Measurements from ENCODE around the gene S100A12. TPM values are rescaled to one million over a fixed set of nuclear protein-coding genes. Genes with fewer than 3 reads are reported as not detected.

S100A12 gene
- total and polyA plus RNA-seq, 9 of the 15 experiments (the other 6 are each of a cell fraction or from before 2014, with no cell fraction given) = not detected

DNA sequence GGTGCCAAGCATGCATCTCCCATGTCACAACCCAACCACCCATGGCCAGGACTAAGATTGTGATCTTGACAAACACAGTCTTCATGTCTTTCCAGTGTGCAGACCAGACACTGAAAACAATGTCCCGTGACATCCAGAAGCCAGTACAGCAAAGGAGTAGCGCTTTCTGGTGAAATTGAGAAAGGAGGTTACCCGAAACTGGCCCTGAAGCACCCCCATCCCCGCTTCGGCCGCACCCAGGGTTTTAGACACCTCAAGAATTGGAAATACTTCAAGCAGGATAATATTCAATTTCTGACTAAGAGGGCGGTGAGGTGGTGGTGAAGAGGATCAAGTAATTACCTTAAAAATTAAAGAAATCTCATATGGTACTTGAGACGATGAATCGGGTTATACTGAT lies 26.0 kb upstream of the S100A12 start (continued):
- TF ChIP-seq ZNF561 (CRISPR knock-in tag; conservative IDR thresholded peaks at IDR 0.05) = no peak
- TF ChIP-seq, protein P1, sequence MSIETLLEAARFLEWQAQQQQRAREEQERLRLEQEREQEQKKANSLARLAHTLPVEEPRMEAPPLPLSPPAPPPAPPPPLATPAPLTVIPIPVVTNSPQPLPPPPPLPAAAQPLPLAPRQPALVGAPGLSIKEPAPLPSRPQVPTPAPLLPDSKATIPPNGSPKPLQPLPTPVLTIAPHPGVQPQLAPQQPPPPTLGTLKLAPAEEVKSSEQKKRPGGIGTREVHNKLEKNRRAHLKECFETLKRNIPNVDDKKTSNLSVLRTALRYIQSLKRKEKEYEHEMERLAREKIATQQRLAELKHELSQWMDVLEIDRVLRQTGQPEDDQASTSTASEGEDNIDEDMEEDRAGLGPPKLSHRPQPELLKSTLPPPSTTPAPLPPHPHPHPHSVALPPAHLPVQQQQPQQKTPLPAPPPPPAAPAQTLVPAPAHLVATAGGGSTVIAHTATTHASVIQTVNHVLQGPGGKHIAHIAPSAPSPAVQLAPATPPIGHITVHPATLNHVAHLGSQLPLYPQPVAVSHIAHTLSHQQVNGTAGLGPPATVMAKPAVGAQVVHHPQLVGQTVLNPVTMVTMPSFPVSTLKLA (conservative IDR thresholded peaks at IDR 0.05) = no peak

DNA sequence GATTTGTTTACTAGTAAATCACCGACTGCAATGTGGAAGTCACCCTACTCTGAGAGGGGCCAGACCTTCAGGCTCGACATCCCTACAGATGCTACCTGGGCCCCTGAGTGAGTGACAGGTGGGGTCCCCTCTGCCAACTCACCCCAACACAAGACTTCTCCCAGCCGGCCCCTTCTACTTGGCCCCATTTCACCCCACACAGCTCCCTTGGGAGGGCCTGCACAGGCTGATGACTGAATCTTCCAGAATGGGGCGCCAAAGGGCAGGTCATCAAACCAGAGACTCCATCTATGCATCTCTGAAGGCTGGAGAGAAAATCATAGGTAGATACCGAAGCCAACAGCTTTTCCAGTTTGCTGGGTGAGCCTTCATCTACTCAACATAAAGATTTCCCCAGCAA lies 24.8 kb upstream of the S100A12 start:
- in situ Hi-C loops (cut with MboI) (no loop called here), intact Hi-C loops (cut with micrococcal nuclease) (loop anchor here (1.0 to 2.0 kb wide), 2 partner anchors 45 to 95 kb away; no protein-coding TSS in a partner anchor)
- DNase-seq (ENCODE audit: extremely low read depth in 1 of 4, low spot score in 3 of 4) (peak in 3 of 4 experiments; percentile 30 to 44 (median 37)), FAIRE-seq (peak; percentile 6), ATAC-seq (peak; percentile 90)
- WGBS (ENCODE audit: insufficient coverage, low coverage, missing lambda C conversion rate) = 2% methylated on average over 5 of the region's 5 CpGs
- no peaks in the 10 kb centered on the region for H3K4me1 ChIP-seq (replicated peaks in 1 of 2; ENCODE audit: control insufficient read depth in 2 of 2, insufficient read depth in 2 of 2, low read length in 2 of 2)
- peaks cover 4% of the 10 kb centered on the region; the same call in 1 of the 2 replicates for H4K20me1 ChIP-seq (replicated peaks; ENCODE audit: control insufficient read depth, insufficient read depth, low read length)
- ChIA-PET CTCF (ENCODE audit: low intra/inter-chr PET ratio) (interaction anchor here (1.1 to 3.3 kb wide), 3 partner anchors 45 to 872 kb away, joined by 3 to 28 read pairs (median 3); partner anchors contain the start of gene HAX1), POLR2A (interaction anchor here (0.6 to 1.0 kb wide), 2 partner anchors 37 to 109 kb away, joined by 3 to 4 read pairs; no protein-coding TSS in a partner anchor)
- BruUV-seq (replicated peaks) = no TSS peak
- H3K9ac ChIP-seq (ENCODE audit: insufficient read depth in 1 of 2, low read depth in 2 of 2, low read length in 2 of 2) = no peak overlapping the region
- no peak overlapping the region for H3K27ac ChIP-seq (ENCODE audit: extremely low read depth, low read depth, low read length)
- H3K4me3 ChIP-seq = no peak overlapping the region
- no peaks in the 10 kb centered on the region for H3K9me1 ChIP-seq (ENCODE audit: control insufficient read depth, insufficient read depth, low read length)
- H3K4me2 ChIP-seq (ENCODE audit: insufficient read depth, low read length) = no peak overlapping the region
- peaks cover 31 to 64% of the 10 kb centered on the region in 2 experiments; a peak in 4 of 5 replicates for H3K27me3 ChIP-seq (ENCODE audit: control insufficient read depth in 2 of 2, insufficient read depth in 2 of 2, low read length in 2 of 2)
- no peaks in the 10 kb centered on the region for H3K36me3 ChIP-seq (ENCODE audit: control insufficient read depth, insufficient read depth, low read length)
- H3K79me2 ChIP-seq (ENCODE audit: control insufficient read depth, insufficient read depth, low read length) = no peaks in the 10 kb centered on the region
- no peak overlapping the region for H2AFZ ChIP-seq (ENCODE audit: low read depth, low read length)
- no peaks in the 10 kb centered on the region for H3K9me3 ChIP-seq (replicated peaks; ENCODE audit: control insufficient read depth, insufficient read depth, low read depth, low read length)
- TF ChIP-seq, protein P2, sequence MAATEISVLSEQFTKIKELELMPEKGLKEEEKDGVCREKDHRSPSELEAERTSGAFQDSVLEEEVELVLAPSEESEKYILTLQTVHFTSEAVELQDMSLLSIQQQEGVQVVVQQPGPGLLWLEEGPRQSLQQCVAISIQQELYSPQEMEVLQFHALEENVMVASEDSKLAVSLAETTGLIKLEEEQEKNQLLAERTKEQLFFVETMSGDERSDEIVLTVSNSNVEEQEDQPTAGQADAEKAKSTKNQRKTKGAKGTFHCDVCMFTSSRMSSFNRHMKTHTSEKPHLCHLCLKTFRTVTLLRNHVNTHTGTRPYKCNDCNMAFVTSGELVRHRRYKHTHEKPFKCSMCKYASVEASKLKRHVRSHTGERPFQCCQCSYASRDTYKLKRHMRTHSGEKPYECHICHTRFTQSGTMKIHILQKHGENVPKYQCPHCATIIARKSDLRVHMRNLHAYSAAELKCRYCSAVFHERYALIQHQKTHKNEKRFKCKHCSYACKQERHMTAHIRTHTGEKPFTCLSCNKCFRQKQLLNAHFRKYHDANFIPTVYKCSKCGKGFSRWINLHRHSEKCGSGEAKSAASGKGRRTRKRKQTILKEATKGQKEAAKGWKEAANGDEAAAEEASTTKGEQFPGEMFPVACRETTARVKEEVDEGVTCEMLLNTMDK (IDR thresholded peaks at IDR 0.05; ENCODE audit: borderline replicate concordance, insufficient read depth, low read depth, low read length, poor library complexity, severe bottlenecking) = peak; percentile 58
- TF ChIP-seq, protein P3, sequence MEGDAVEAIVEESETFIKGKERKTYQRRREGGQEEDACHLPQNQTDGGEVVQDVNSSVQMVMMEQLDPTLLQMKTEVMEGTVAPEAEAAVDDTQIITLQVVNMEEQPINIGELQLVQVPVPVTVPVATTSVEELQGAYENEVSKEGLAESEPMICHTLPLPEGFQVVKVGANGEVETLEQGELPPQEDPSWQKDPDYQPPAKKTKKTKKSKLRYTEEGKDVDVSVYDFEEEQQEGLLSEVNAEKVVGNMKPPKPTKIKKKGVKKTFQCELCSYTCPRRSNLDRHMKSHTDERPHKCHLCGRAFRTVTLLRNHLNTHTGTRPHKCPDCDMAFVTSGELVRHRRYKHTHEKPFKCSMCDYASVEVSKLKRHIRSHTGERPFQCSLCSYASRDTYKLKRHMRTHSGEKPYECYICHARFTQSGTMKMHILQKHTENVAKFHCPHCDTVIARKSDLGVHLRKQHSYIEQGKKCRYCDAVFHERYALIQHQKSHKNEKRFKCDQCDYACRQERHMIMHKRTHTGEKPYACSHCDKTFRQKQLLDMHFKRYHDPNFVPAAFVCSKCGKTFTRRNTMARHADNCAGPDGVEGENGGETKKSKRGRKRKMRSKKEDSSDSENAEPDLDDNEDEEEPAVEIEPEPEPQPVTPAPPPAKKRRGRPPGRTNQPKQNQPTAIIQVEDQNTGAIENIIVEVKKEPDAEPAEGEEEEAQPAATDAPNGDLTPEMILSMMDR (IDR thresholded peaks at IDR 0.05 in 2 of 3, conservative IDR thresholded peaks at IDR 0.05 in 1 of 3; ENCODE audit: insufficient read depth in 2 of 3, low read depth in 1 of 3, low read length in 3 of 3) = peak; percentile 55 to 63 (median 61)
- TF ChIP-seq ZNF41 (CRISPR knock-in tag; conservative IDR thresholded peaks at IDR 0.05) (no peak), ARID2 (IDR thresholded peaks at IDR 0.05) (peak; percentile 51; the same call in 1 of the 2 replicates), RAD21 (CRISPR knock-in tag; conservative IDR thresholded peaks at IDR 0.05 in 1 of 2, IDR thresholded peaks at IDR 0.05 in 1 of 2) (peak; percentile 40 to 83), SMC3 (conservative IDR thresholded peaks at IDR 0.05; ENCODE audit: insufficient read depth, low read depth, low read length) (peak; percentile 38), SMARCC2 (IDR thresholded peaks at IDR 0.05; ENCODE audit: low read depth) (peak; percentile 38; the same call in 1 of the 2 replicates), FOS (IDR thresholded peaks at IDR 0.05; ENCODE audit: extremely low read depth, insufficient read length) (no peak)
- TF ChIP-seq, protein P4, sequence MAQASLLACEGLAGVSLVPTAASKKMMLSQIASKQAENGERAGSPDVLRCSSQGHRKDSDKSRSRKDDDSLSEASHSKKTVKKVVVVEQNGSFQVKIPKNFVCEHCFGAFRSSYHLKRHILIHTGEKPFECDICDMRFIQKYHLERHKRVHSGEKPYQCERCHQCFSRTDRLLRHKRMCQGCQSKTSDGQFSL (CRISPR knock-in tag; IDR thresholded peaks at IDR 0.05) = no peak
- TF ChIP-seq, protein P4 (tag; IDR thresholded peaks at IDR 0.05) = no peak
